ENCODE measurements around the gene CCDC27.
A peak's percentile ranks its signal among the peaks of the same experiment; 100 is the strongest.

CCDC27 gene

DNA sequence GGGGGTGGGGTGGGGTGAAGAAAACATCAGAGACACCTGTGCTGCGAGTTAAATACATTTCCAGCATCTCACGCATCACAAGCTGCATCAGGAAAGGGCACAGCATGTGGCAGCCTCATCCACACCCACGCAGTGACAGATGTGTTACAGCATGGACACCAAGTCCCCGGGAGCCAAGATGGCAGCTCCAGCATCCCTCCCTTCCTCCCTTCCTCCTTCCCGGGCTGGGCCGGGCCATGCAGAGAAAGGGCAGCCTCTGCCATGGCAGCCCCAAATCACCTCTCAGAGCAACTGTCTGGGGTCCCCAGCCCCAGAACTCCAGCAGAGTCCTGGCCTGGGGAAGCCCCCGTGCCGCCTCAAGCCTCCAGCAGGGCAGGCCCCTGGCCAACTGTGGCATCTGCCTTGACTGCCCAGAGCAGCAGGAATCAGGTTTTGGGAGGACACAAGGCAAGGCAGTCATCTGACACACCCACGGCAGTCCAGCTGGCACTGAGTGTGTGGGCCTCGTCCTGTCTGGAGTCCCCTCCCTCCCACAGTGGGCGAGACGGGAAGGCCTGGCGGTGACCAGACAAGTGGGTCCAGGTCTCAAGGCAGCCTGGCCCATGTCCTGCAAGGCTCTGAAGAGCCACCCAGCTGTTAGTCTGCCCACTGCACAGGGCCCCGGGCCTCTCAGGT lies 26.5 kb downstream of the CCDC27 start:
- no peak for DNase-seq

DNA sequence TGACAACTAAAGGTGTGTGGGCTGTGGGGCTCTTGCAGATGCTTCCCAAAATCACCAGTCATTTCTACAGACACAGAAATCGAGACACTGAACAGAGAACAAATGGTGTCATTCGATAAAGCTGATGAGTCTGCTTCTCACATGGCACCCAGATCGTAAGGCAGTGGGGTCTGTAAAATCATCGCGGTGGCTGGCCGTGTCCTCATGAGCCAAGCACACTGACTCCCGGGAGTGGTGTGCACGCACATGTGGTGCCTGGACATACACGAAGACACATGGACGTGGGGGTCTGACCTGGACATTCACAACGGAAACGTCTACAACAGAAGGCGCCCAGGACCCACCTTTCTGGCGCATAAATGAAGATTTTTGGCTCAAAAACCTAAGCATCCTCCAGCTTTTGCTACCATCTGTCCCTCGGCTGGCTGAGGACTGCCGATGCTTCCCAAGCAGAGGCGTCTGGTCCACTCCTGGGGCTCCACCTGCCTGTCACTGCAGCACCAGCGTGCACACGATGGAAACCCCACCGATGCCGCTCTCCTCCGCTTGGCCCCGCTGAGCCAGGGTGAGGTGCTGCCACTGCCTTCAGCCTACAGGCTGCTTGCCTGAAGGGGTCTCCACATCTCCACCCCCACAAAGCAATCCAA lies 27.1 kb downstream of the CCDC27 start:
- DNase-seq: no peak

DNA sequence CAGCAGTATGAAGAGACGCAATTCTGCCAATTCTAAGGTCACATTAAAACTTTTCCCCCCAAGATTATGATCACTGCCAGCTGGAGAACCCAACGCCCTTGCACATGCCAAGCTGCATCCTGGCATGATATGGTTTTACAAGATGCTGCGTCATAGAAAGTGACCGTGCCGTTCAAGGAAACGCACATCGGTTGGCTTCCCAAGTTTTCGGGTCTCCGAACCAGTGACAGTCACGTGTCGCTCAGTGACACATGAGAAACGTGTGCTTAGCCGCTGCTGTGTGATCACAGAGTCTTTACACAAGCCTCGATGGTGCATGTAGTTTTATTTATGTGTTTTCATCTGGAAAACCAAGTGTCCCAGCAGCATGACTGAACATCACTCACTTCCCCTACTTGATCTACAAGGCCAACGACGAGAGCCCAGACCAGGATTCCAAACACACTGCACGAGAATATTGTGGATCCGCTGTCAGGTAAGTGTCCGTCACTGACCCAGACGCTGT lies 27.7 kb downstream of the CCDC27 start:
- no peak for DNase-seq

DNA sequence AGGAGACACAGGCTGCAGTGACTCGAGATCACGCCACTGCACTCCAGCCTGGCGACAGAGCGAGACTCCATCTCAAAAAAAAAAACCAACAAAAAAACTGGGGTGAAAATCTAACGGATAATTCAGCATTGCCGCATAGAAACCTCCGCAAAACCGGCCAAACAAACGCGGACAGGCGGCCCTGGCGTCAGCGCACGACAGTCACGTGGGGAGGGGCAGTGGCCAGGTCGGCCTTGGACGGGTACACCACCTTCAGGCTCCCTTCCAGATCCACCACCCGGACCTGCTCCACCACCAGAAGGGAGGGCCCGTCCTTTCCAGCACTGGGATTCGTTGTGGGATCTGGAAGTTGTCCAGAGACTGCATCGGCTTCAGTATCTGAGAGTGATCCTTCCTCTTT lies 28.7 kb downstream of the CCDC27 start:
- no peak for DNase-seq

DNA sequence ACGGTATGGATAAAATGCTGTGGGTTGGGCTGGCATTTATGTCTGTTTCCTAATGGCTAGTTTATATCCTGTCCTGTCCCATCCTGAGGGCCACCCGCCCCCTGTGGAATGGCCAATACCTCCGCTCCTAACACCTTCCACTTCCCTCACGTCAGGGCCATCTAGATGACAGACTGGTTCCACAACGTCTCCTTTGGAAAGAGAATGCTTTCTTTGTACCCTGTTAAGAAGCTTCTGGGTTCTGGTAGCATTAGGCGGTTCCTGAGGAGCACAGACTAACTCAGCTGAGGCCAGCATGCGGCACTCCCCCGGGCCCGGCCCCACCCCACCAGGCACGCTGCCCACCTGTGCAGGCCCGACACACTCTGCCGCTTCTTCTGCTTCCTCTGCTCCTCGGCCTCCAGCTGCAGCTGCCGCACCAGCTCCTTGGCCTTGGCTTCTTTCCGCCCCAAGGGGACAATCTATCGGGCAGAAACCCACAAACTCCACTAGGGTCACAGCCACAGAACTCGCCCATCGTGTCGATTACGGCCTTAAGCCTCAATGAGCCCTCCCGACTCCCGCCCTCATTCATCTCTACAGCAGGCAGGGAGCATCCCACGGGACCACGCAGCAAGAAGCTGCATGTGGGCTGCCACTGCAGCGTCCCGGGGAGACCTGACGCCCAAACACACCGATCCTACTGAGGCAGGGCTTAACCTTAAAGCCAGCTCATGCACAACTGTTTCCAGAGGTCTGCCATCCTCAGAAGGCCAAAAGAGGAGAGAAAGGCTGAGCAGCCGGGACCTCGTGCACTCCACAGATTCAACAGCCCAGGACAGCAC lies 31.6 kb downstream of the CCDC27 start:
- no peak for DNase-seq

DNA sequence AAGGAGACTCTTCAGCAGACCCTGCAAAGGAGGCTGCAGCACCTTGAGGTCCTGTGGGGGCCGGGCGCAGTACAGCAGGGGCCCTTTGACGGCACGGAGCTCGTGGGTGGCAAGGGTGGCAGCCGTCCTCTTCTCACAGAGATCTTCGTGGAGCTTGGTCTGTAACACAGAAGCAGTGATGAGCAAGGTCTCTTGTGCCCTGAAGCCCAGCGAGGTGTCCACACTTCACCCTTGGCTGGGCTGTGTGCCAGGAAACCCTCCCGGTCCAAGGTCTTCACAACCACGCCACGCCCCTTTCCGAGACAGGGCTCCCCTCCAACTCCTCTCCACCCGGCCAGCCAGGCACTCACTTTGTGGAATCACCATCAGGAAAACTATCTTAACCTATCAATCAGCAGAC lies 32.8 kb downstream of the CCDC27 start:
- DNase-seq: no peak

DNA sequence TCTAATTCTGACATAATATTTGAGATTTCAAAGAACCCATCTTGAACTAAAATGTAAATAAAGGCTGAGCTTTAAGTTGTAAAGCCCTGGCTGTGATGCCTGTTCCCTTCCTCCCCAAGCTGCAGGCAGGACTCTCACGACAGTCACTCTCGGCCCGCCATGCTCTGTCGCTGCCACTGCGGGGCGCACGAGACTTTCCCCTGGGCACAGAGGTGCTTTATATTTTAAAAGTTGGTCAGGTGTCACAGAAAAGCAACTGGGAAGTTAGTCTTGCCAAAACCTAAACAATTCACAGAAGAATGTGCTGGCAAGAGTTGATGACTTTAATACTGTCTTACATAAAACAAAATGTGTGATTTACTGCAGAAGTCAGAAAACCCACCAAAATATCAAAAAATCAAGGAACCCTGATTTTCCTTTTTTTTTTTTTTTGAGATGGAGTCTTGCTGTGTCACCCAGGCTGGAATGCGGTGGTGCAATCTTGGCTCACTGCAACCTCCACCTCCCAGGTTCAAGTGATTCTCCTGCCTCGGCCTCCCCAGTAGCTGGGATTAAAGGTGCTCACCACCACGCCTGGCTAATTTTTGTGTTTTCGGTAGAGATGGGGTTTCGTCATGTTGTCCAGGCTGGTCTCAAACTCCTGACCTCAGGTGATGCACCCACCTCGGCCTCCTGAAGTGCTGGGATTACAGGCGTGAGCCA lies 33.4 kb downstream of the CCDC27 start:
- DNase-seq: no peak

DNA sequence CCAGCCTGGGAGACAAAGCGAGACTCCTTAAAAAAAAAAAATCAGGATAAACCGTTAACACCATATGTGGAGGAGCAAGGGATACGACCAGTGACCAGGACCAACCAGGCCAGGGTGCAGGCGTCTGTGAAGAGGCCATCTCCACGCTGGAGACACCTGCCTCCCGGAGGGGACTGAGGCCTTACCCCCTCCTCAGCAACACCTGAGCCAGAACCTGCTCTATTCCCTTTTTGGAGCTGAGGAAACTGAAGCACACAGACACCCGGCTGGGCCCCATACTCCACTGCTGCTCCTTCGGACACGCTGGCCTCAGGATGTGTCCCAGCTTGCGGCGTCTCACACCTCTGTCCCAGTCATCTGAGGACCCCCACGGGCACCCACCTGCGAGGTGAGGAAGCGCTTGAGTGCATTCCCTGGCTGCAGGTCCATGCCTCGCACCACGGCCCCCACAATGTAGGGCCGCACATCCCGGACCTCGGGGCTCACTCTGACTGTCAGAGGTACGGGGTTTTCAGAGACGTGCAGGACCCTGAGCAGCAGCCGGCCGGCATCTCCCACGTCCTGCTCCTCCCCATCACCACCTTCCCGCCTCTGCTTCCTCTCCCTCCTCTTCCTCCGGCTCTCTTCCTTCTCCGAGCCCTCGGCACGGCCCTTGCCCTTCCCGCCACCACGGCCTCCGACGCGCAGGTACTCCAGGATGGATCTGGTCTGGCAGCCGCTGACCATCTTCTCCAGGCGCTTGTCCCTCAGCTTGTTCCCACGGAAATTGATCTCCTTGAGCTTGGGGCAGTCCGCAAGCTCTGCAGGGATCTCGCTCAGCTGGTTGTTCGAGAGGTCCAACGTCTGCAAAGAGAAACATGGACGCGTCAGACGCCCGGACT lies 34.5 kb downstream of the CCDC27 start:
- DNase-seq: no peak

DNA sequence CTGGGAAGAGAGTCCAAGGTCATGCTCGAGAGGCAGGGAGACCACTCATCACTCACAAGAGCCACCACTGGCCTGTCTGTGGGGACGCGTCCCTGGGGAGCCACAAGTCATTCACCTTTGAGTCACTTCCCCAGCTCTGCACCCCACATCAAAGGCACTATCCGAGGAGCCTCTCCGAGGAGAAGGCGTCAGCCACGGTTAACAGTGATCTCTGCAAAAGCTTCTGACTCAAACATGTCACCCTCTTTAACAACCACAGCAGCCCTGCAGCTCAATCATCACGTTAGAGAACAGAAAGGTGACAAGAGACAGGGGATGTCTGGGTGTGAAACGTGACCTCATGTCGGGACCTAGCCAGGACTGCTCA lies 35.1 kb downstream of the CCDC27 start:
- no peak for DNase-seq

DNA sequence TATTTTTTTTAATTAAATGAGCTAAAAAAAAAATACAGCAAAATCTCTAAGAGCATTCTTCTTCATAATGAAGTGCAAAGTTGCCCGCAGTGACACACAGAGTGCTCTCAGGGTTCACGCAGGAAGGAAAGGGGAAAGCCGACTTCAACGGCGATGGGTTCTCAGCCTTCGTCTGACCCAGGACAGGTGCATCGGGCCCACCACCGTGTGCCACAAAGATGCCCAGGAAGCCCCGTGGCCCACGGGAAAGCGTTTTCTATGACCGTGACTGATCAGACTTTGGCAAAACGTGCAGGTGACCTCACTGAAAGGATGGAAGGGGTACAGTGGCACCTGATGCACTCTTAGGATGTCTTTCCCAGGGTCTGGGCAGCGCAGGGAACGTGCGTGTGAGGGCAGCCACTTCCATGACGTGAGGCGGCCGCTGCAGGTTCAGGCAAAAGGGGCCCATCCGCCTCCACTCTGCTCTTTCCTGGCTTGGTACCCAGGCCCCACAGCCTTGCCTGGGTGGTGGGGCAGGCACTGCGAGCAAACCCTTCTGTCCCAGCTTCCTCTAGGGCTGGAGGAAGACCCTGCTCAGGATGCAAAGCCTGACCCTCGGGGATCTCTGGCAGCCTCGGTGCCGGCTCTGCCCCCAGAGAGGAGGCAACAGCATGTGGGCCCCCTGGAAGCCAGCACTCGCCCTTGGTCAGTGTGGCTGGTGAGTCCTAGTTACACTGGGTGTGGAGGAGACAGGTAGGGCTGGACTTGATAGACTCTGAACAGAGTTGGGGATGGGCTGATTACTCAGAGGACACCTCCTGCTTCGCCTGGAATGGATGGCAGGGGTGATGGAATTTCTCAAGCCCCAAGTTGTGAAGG lies 35.7 kb downstream of the CCDC27 start:
- DNase-seq: no peak

DNA sequence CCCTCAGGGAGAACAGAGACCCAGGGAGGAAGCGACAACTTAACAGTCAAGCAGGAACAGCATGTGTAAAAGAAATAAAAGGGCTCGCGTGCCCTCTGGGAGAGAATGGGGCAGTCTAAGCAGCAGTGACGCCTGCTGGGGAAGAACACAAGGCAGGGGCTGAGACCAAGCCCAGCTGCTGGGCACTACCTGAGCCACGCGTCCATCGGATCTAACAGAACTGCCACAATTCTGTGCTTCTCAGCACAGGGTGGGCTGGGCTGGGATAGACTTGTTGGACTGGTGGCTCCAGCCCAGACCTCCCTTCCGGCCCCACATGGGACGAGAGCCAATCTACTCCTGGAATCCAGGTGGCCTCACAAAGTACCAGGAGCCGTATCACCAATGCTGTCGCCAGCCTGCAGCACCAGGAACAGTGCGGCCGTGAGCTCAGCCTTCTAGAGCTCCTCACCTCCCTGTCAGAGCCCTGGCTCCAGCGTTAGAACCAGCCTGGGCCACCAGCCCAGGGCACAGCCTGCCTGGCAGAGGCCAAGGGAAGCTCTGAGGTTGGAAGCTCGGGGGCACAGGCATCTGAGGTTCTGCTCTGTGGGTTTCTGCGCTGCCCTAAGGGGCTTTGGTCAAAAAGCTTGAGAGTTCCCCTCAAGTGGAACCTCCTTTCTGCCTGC lies 36.6 kb downstream of the CCDC27 start:
- DNase-seq: no peak

DNA sequence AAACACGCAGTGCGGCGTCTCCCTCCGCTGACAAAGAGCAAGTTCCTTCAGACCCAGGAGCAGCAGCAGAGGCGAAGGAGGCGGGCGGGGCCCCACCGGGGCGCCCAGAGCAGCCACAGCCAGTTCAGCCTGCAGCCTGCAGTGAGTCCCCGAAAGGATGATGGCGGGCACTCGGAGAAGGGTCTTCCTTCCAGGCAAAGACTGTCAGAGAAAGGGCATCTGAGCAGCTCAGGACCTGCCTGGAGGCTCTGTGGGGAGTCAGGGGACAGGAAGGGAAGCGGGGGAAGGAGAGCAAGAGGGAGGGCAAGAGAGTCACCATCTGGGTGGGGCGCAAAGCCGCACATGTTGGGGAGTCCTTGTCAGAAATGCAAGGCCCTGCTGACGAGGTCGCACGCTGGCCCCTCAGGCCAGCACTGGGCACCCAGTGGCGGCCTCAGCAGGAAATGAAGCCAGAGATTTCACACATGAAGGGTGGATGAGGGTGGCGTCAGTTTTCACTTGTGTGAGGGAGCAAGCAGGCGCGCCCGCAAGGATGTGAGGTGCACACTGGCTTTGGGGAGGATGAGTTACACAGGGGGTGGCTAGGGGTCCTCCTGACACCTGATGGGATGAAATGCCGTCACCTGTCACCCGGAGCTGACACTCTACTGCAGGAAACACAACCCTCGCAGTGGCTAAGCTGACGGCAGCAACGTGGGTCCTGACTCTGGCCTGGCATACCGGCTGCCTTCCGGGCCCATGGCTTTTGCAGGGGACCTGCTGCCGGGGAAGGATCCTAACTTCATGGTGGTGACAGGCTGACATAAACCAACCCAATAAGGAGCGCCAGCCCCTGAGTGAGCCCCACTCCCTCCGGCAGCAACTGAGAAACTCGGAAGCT lies 37.4 kb downstream of the CCDC27 start:
- DNase-seq: no peak

DNA sequence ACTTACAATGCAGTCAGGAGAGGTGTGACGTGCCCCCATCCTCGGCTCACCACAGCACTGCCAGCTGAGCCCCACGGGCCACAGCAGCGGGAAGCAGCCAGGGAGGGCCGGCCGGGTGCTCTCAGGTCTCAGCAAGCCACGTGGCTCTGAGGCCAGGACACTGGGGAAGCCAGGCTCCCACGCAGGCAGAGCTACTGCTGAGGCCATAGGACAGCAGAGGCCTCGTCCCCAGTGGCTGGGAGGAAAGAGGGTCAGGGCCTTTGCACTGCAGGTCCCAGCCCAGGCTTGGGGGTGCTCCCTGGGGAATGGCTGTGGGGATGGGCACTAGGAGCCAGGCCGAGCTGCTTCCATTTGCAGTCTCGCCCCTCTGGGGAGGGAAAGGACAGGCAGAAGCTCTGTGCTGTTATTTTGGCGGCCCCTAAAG lies 38.3 kb downstream of the CCDC27 start:
- no peak for DNase-seq

DNA sequence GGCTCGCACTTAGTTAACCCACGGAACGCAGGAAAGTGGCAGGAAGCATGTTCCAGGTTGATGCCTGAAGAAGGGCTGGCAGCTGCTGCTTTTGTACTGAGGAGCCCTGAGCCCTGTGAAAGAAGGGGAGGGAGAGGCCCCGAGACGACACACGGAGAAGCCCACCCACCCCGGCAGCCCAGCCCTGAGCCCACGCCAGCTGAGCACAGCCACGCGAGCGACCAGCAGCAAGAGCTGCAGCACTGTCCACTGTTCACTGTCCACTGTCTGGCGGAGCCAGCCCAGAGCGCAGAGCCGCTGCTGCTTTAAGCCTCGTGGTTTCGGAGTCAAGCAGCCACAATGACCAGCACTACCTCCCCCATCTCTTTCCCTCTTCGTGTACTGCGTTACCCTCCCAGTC lies 38.7 kb downstream of the CCDC27 start:
- DNase-seq: no peak

DNA sequence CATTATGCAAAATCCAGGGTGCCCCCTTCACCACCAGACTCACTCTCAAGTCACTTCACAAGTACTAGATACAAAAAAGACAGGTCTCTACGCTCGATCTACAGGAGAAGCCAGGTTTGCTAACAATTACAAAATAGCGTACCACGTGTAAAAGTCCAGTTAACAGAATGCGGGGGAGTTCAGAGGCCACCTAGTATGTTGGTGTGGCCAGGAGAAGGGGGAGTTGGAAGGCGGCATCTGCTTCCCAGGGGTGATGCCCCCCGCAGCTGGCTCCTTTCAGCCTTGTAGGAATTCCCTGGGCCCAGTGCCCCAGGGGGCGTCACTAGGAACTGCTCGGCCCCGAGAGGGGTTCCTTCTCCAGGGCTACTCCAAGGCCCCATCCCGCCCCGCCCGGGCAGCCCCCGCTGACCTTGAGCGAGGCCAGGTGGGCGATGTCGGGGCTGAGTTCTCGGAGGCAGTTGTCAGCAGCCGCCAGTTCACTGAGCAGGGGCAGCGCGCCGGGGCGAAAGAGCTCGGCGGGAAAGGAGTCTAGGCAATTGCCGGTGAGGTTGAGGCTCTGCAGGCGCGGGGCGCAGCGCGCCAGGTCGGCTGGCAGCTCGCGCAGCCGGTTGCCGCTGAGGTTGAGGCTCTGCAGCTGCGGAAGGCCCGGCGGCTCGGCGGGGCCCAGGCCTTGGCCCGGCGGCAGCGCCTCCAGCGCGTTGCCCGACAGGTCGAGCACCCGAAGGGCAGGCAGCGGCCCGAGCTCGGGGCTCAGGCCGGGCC lies 43.4 kb downstream of the CCDC27 start:
- DNase-seq: no peak

DNA sequence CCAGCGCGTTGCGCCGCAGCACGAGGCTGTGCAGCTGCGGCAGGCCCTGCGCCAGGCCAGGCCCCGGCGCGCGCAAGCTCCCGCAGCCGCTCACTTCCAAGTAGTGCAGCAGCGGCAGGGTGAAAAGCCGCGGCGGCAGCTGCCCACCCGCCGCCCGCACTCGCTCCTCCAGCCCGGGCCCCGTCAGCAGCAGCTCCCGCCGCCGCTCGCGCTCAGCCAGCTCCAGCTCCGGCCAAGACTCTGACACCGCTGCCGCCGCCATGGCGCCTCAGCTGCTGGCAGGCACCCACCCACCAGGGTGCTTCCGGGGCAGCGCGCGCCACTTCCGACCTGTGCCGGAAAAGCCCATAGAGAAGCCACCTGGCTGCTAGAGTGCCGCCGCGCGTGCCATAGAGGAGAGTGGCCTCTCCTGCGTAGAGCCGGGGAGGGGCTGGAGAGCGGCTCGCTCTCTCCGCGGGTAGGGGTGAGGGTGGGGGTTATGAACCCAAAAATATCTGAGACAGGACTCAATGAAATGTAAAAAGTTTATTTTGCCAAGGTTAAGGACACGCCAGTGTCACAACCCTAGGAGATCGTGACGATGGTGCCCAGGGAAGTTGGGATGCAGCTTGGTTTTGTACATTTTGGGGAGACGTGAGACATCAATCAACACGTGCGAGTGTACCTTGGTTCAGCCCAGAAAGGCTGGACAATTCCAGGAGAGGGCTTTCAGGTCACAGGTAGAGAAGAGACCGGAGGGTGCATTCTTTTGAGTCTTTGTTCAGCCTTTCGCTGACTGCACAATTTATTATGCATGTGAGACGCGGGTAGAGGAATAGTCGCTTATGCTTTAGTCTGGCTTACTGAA lies 44.2 kb downstream of the CCDC27 start, which contains the start of gene LRRC47:
Gene LRRC47 (minus strand): TSS at position 284 of the 847 bp plus-strand sequence. CDS start 22 bp downstream, at position 262.
- peak; percentile 95 for DNase-seq

DNA sequence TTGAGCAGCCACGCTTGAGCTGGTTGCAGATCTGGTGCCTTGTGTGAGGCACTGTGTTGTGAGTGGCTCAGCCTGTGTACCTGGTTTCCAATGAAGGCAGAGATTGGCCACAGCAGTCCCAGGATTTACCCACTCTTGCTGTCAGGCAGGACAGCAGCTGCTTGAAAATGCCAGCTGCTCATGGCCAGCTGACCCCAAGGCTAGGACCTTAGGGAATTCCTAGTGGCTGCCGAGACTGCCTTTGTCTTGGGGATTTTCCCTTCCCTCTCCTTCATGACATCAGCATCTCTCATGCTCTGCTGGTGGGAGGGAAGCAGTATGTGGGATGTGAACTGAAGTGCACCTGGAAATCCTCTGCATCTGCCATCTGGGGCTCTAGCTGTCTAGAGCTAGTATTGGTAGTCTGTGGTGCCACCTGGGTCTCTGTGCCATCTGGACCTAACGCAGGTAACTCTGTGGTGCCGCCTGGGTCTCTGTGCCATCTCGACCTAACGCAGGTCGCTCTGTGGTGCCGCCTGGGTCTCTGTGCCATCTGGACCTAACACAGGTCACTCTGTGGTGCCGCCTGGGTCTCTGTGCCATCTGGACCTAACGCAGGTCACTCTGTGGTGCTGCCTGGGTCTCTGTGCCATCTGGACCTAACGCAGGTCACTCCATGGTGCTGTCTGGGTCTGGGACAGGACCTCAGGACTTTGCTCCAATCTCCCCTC lies 47.9 kb downstream of the CCDC27 start:
- no peak for DNase-seq
